ENCODE results near the gene NANOGP8.

GRCh38 chr15:35127717-35128116 lies 42.6 kb upstream of the NANOGP8 start:
- TF ChIP-seq SP1 (IDR thresholded peaks at IDR 0.05) = no peak
- no peak for TF ChIP-seq FOXA1 (IDR thresholded peaks at IDR 0.05)
